Panc1 (cell line): Measurements from ENCODE around the gene FUT8.

Experiments used
- POLR2AphosphoS5 ChIP-seq: IDR thresholded peaks from 2 replicates; pipeline ENCODE4 v1.6.1; 2012; ENCODE audit warnings: mild to moderate bottlenecking, low read depth, low read length, moderate library complexity
- TF ChIP-seq, protein P1 (sequence below): fragments of 450-650 bp; IDR thresholded peaks from 2 replicates; pipeline ENCODE4 v1.5.1; 2017; ENCODE audit warnings: mild to moderate bottlenecking

DNA sequence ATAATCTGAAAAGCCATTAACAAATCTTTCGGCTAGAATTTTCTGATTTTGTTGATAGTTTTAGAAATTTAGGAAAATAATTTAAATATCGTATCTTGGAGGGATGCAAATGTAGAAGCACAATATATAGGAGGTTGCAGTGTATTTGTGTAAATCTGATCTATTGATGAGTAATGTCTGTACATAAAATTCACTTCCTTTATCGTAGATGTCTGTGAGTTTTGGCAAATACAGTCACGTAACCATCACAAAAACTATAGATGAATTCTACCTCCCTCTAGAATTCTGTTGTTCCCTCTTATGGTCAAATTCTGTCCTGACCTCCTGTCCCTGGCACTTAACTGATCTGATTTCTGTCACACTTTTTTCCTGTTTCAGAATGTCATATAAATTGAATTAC lies 151.8 kb downstream of the FUT8 start:
- TF ChIP-seq, protein P1, sequence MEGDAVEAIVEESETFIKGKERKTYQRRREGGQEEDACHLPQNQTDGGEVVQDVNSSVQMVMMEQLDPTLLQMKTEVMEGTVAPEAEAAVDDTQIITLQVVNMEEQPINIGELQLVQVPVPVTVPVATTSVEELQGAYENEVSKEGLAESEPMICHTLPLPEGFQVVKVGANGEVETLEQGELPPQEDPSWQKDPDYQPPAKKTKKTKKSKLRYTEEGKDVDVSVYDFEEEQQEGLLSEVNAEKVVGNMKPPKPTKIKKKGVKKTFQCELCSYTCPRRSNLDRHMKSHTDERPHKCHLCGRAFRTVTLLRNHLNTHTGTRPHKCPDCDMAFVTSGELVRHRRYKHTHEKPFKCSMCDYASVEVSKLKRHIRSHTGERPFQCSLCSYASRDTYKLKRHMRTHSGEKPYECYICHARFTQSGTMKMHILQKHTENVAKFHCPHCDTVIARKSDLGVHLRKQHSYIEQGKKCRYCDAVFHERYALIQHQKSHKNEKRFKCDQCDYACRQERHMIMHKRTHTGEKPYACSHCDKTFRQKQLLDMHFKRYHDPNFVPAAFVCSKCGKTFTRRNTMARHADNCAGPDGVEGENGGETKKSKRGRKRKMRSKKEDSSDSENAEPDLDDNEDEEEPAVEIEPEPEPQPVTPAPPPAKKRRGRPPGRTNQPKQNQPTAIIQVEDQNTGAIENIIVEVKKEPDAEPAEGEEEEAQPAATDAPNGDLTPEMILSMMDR: no peak
- no peak for TF ChIP-seq POLR2AphosphoS5
